Tongue (tissue), 2 donors: Measurements from ENCODE around the gene SSR1. TPM values are rescaled to one million over a fixed set of nuclear protein-coding genes. Genes with fewer than 3 reads are reported as not detected.
A peak's percentile ranks its signal among the peaks of the same experiment; 100 is the strongest.
"Not testable (repeated sequence)": the region's sequence is repeated elsewhere in the genome, so short reads cannot be mapped to it uniquely, and the experiment has no call there.

Source experiments
- DNase-seq: peaks from one replicate; pipeline ENCODE4 v3.0.0-alpha.2; 2015
- total RNA-seq: library from RNA; depleted of rRNA; stranded (reverse); fragments of >200 nt; gene quantifications from one replicate; pipeline ENCODE4 v1.2.3, GENCODE V29; 2014

Gene SSR1
- total RNA-seq, 1 donor from 2014 or later, result 60.5 TPM

- no peak for DNase-seq
Observed at GRCh38 chr6:7276199-7276524, 36.8 kb downstream of the SSR1 start.

- DNase-seq, result not testable (repeated sequence)
Observed at GRCh38 chr6:7274525-7274924, 38.5 kb downstream of the SSR1 start.

GRCh38 chr6:7273709-7274108, 39.3 kb downstream of the SSR1 start:
- no peak for DNase-seq

- no peak for DNase-seq
Observed at GRCh38 chr6:7271205-7271534, 41.8 kb downstream of the SSR1 start.

GRCh38 chr6:7270320-7271204, 42.4 kb downstream of the SSR1 start:
- DNase-seq, result peak; percentile 24

- DNase-seq, result peak; percentile 31
Observed at GRCh38 chr6:7269816-7270215, 43.2 kb downstream of the SSR1 start.

- DNase-seq, result peak; percentile 64
Observed at GRCh38 chr6:7268816-7269555, 44.0 kb downstream of the SSR1 start.

- no peak for DNase-seq
Observed at GRCh38 chr6:7268362-7268761, 44.6 kb downstream of the SSR1 start.

- DNase-seq, result peak; percentile 47
Observed at GRCh38 chr6:7267466-7268091, 45.4 kb downstream of the SSR1 start.

GRCh38 chr6:7267071-7267465, 45.9 kb downstream of the SSR1 start:
- no peak for DNase-seq

GRCh38 chr6:7265385-7265726, 47.6 kb downstream of the SSR1 start:
- not testable (repeated sequence) for DNase-seq

GRCh38 chr6:7264686-7265384, 48.2 kb downstream of the SSR1 start:
- no peak for DNase-seq

- DNase-seq, result no peak
Observed at GRCh38 chr6:7264041-7264440, 49.0 kb downstream of the SSR1 start.

GRCh38 chr6:7263519-7263805, 49.5 kb downstream of the SSR1 start:
- not testable (repeated sequence) for DNase-seq

GRCh38 chr6:7262746-7263518, 50.1 kb downstream of the SSR1 start:
- no peak for DNase-seq

- DNase-seq, result peak; percentile 59
Observed at GRCh38 chr6:7261852-7262461, 51.0 kb downstream of the SSR1 start.

GRCh38 chr6:7261032-7261841, 51.8 kb downstream of the SSR1 start:
- peak; percentile 95 for DNase-seq

GRCh38 chr6:7260291-7261031, 52.5 kb downstream of the SSR1 start:
- DNase-seq, result no peak

- DNase-seq, result no peak
Observed at GRCh38 chr6:7258231-7258763, 54.7 kb downstream of the SSR1 start.
